K562 (cell line): Measurements from ENCODE around the gene TIMM9.

Experiments
- BRD9 ChIP-seq: fragments of 450-650 bp; IDR thresholded peaks from 2 replicates; pipeline ENCODE4 v1.6.1; 2018; ENCODE audit warnings: low read depth; ENCODE audit not compliant: partially characterized antibody
- CTCF ChIP-seq, 3 experiments: IDR thresholded peaks in 2 of 3; conservative IDR thresholded peaks in 1 of 3; 2 replicates each; pipeline ENCODE4 v1.5.1; 2011 to 2012; ENCODE audit warnings: low read length in 3 of 3, mild to moderate bottlenecking in 3 of 3, control low read depth in 2 of 3, improper control_type of control experiment in 1 of 3, inconsistent platforms in 1 of 3, low read depth in 1 of 3, mixed read lengths in 1 of 3, moderate library complexity in 1 of 3; ENCODE audit not compliant: insufficient read depth in 2 of 3
- FOXA1 ChIP-seq: fragments of 450-650 bp; IDR thresholded peaks from 2 replicates; pipeline ENCODE4 v1.6.1; 2016; ENCODE audit warnings: mild to moderate bottlenecking, borderline replicate concordance
- HMG20A ChIP-seq: fragments of 450-650 bp; formaldehyde crosslinking; conservative IDR thresholded peaks from 2 replicates; pipeline ENCODE4 v1.4.0; 2020; ENCODE audit warnings: mild to moderate bottlenecking, mixed read lengths
- IFI16 ChIP-seq: fragments of 250-450 bp; sonication (Bioruptor Pico); IDR thresholded peaks from 2 replicates; pipeline ENCODE4 v2.1.2; 2022; ENCODE audit warnings: mild to moderate bottlenecking, inconsistent platforms
- MNT ChIP-seq, 2 experiments: fragments of 450-650 bp; conservative IDR thresholded peaks; 2 replicates each; pipeline ENCODE4 v1.6.1; 2017; ENCODE audit warnings: mild to moderate bottlenecking in 2 of 2, moderate library complexity in 2 of 2
- NCOA2 ChIP-seq, 2 experiments: fragments of 450-650 bp; IDR thresholded peaks; 2 replicates each; pipeline ENCODE4 v1.6.1; 2018; ENCODE audit warnings: mild to moderate bottlenecking in 2 of 2, moderate library complexity in 1 of 2; ENCODE audit not compliant: partially characterized antibody in 2 of 2
- NR3C1 ChIP-seq: sonication (generic); formaldehyde crosslinking; IDR thresholded peaks from 2 replicates; pipeline ENCODE4 v1.8.1; 2022; ENCODE audit warnings: missing genetic modification reagents
- NRF1 ChIP-seq, 2 experiments: fragments of 450-650 bp; IDR thresholded peaks in 1 of 2; conservative IDR thresholded peaks in 1 of 2; 2 replicates each; pipeline ENCODE4 v1.6.1; 2014; ENCODE audit warnings: mild to moderate bottlenecking in 2 of 2
- POLR2A ChIP-seq: fragments of 450-650 bp; conservative IDR thresholded peaks from 2 replicates; pipeline ENCODE4 v1.6.1; 2016
- RBBP5 ChIP-seq: fragments of 200-600 bp; sonication (generic); IDR thresholded peaks from 2 replicates; pipeline ENCODE4 v1.6.1; 2012; ENCODE audit warnings: borderline replicate concordance, mild to moderate bottlenecking, low read length, control low read depth, inconsistent platforms; ENCODE audit not compliant: insufficient read depth, poor library complexity, severe bottlenecking
- RERE ChIP-seq: sonication (generic); formaldehyde crosslinking; IDR thresholded peaks from 2 replicates; pipeline ENCODE4 v1.8.0; 2023; ENCODE audit warnings: missing genetic modification reagents, mild to moderate bottlenecking, borderline replicate concordance

GRCh38 chr14:58465421-58465820 lies 38.1 kb upstream of the TIMM9 start:
- TF ChIP-seq MNT (conservative IDR thresholded peaks at IDR 0.05) = no peak
- no peak for TF ChIP-seq NCOA2 (IDR thresholded peaks at IDR 0.05; ENCODE audit: partially characterized antibody in 2 of 2)
- TF ChIP-seq RBBP5 = no peak
- TF ChIP-seq BRD9 = no peak
- no peak for TF ChIP-seq CTCF (IDR thresholded peaks at IDR 0.05 in 2 of 3, conservative IDR thresholded peaks at IDR 0.05 in 1 of 3; ENCODE audit: insufficient read depth in 2 of 3, low read depth in 1 of 3, low read length in 3 of 3)
- TF ChIP-seq NRF1 (conservative IDR thresholded peaks at IDR 0.05 in 1 of 2, IDR thresholded peaks at IDR 0.05 in 1 of 2) = no peak
- no peak for TF ChIP-seq IFI16 (CRISPR knock-in tag)
- TF ChIP-seq FOXA1 = no peak
- no peak for TF ChIP-seq NR3C1 (CRISPR knock-in tag)
- TF ChIP-seq RERE (CRISPR knock-in tag) = no peak
- no peak for TF ChIP-seq POLR2A
- no peak for TF ChIP-seq HMG20A
